HCT116 (cell line): Measurements from ENCODE around the gene HK3.

Experiments used
- EZH2 ChIP-seq: fragments of 200-600 bp; sonication (generic); IDR thresholded peaks from 2 replicates; pipeline ENCODE4 v1.6.1; 2017; ENCODE audit warnings: antibody characterized with exemption, mixed run types
- EZH2phosphoT487 ChIP-seq: fragments of 200-600 bp; IDR thresholded peaks from 2 replicates; pipeline ENCODE4 v1.6.1; 2018; ENCODE audit warnings: antibody characterized with exemption, borderline replicate concordance
- SRF ChIP-seq: IDR thresholded peaks from 2 replicates; pipeline ENCODE4 v1.6.1; 2012; ENCODE audit warnings: low read depth
- YY1 ChIP-seq: IDR thresholded peaks from 2 replicates; pipeline ENCODE4 v1.6.1; 2011; ENCODE audit warnings: low read length, low read depth, moderate library complexity, mild to moderate bottlenecking; ENCODE audit not compliant: insufficient replicate concordance; ENCODE audit errors: extremely low read depth
- TF ChIP-seq, protein P1 (sequence below), 3 experiments: fragments of 200-600 bp in 1 of 3; sonication (generic) in 1 of 3; IDR thresholded peaks in 2 of 3; conservative IDR thresholded peaks in 1 of 3; 2 replicates each; pipeline ENCODE4 v1.5.1; 2012 to 2017; ENCODE audit warnings: low read depth in 2 of 3, low read length in 2 of 3, antibody characterized with exemption in 1 of 3, borderline replicate concordance in 1 of 3, control low read depth in 1 of 3, mild to moderate bottlenecking in 1 of 3, mixed read lengths in 1 of 3, mixed run types in 1 of 3, moderate library complexity in 1 of 3; ENCODE audit not compliant: insufficient read depth in 1 of 3

DNA sequence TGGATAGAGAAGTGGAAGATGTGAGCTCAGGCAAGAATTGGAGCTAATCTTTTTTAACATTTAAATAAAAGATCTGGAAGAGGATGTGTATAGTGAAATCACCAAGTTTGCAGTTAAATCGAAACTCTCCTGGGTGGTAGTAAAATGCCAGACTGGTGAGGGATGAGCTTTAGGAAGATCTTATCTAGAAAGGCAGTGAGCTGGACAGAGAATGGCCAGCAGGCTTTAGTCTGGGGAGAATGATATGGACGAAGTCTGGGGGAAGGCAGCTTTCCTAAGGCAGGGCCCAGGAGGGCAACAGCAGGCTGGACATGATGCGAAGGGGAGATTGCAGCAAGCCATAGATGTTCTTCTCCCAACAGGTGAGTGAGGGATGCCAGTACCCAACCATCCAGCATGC lies 63.2 kb downstream of the HK3 start:
- TF ChIP-seq YY1, result no peak
- no peak for TF ChIP-seq EZH2
- TF ChIP-seq, protein P1, sequence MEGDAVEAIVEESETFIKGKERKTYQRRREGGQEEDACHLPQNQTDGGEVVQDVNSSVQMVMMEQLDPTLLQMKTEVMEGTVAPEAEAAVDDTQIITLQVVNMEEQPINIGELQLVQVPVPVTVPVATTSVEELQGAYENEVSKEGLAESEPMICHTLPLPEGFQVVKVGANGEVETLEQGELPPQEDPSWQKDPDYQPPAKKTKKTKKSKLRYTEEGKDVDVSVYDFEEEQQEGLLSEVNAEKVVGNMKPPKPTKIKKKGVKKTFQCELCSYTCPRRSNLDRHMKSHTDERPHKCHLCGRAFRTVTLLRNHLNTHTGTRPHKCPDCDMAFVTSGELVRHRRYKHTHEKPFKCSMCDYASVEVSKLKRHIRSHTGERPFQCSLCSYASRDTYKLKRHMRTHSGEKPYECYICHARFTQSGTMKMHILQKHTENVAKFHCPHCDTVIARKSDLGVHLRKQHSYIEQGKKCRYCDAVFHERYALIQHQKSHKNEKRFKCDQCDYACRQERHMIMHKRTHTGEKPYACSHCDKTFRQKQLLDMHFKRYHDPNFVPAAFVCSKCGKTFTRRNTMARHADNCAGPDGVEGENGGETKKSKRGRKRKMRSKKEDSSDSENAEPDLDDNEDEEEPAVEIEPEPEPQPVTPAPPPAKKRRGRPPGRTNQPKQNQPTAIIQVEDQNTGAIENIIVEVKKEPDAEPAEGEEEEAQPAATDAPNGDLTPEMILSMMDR (IDR thresholded peaks at IDR 0.05 in 2 of 3, conservative IDR thresholded peaks at IDR 0.05 in 1 of 3; ENCODE audit: borderline replicate concordance in 1 of 3, insufficient read depth in 1 of 3, low read depth in 2 of 3, low read length in 2 of 3), result no peak
- TF ChIP-seq SRF, result no peak
- TF ChIP-seq EZH2phosphoT487, result no peak
